Gastroesophageal sphincter (tissue), 4 donors: ENCODE measurements around the gene ADD2. TPM values are rescaled to one million over a fixed set of nuclear protein-coding genes. Genes with fewer than 3 reads are reported as not detected.

Experiments used
- ATAC-seq: fragments of 150-250 bp; one replicate; pipeline ENCODE4 v1.9.1; 2016; ENCODE audit warnings: mild to moderate bottlenecking, moderate library complexity
- H3K27ac ChIP-seq, 4 donors: fragments of 200-600 bp; sonication (generic) in 3 of 4; 1 replicate in 3 of 4; 2 replicates in 1 of 4; pipeline ENCODE4 v1.5.1; 2016 to 2019
- H3K27me3 ChIP-seq: fragments of 200-600 bp; sonication (generic); one replicate; pipeline ENCODE4 v1.5.1; 2019
- H3K36me3 ChIP-seq, 2 donors: fragments of 200-600 bp; sonication (generic); one replicate each; pipeline ENCODE4 v1.5.1; 2019; ENCODE audit warnings: control low read depth in 1 of 2
- H3K4me1 ChIP-seq, 3 donors: fragments of 200-600 bp; sonication (generic); 1 replicate in 2 of 3; 2 replicates in 1 of 3; pipeline ENCODE4 v1.5.1; 2016 to 2019; ENCODE audit warnings: control low read depth in 2 of 3
- H3K4me3 ChIP-seq, 2 donors: fragments of 200-600 bp; sonication (generic); one replicate each; pipeline ENCODE4 v1.5.1; 2019; ENCODE audit warnings: mild to moderate bottlenecking in 1 of 2, moderate library complexity in 1 of 2
- H3K9me3 ChIP-seq, 3 donors: fragments of 200-600 bp; sonication (generic); one replicate each; pipeline ENCODE4 v1.5.1; 2017 to 2019; ENCODE audit warnings: control low read depth in 2 of 3
- EP300 ChIP-seq: sonication (generic); formaldehyde crosslinking; IDR thresholded peaks from one replicate; pipeline ENCODE4 v1.6.1; 2017; ENCODE audit warnings: antibody characterized with exemption, mild to moderate bottlenecking
- POLR2A ChIP-seq, 2 donors: fragments of 450-650 bp; IDR thresholded peaks; one replicate each; pipeline ENCODE4 v1.6.1; 2017; ENCODE audit warnings: antibody characterized with exemption in 2 of 2, mild to moderate bottlenecking in 2 of 2, moderate library complexity in 1 of 2
- POLR2AphosphoS5 ChIP-seq: sonication (generic); formaldehyde crosslinking; IDR thresholded peaks from one replicate; pipeline ENCODE4 v1.6.1; 2017; ENCODE audit warnings: antibody characterized with exemption
- WGBS, 2 donors: methylation state at CpG; one replicate each; pipeline ENCODE4 v1.1.5; 2018; ENCODE audit warnings: low coverage in 1 of 2; 5-methylcytosine and 5-hydroxymethylcytosine counted together
- total RNA-seq, 4 donors: library from RNA; depleted of rRNA; stranded (reverse); fragments of >200 nt; gene quantifications; one replicate each; pipeline ENCODE4 v1.1.0, GENCODE V29; 2016
- TF ChIP-seq, protein P1 (sequence below), 4 experiments: fragments of 200-600 bp in 2 of 4; fragments of 450-650 bp in 2 of 4; sonication (generic) in 1 of 4; IDR thresholded peaks; one replicate each; pipeline ENCODE4 v1.5.1; 2017 to 2019; ENCODE audit warnings: antibody characterized with exemption in 4 of 4, mild to moderate bottlenecking in 2 of 4, moderate library complexity in 2 of 4

ADD2 gene
- total RNA-seq, 4 donors from 2014 or later: 2.4 to 7.8 (median 3.6) TPM

DNA sequence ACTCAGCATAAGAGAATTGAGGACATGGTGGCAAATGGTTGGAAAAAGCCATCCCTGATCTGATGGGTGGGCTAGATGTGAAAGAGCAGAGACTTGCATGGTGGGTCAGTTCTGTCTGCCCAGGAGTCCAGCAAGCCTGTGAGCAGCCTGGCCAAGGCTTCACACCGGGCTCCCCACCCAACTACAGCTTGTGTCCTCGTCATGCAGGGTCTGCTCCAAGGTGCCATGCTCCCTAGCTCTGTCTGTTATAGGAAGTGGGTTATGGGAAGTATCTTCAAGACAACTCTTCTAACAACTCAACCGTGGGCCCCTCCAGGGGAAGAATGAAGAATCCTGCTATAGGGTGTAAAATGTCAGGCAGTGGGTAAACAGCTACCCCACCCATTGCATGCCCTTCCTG, 97.4 kb downstream of the ADD2 start:
- Histone ChIP-seq H3K27me3 (peaks cover 9% of the 10 kb centered on the region), H3K36me3 (no peaks in the 10 kb centered on the region), H3K27ac (no peak overlapping the region), H3K4me3 (no peak overlapping the region), H3K4me1 (no peaks in the 10 kb centered on the region), H3K9me3 (no peaks in the 10 kb centered on the region)
- 100% methylated on average over 2 of the region's 3 CpGs; no CpG with 5 or more reads in 1 of the 2 donors for WGBS, 2 donors
- TF ChIP-seq POLR2A (IDR thresholded peaks at IDR 0.05): no peak
- TF ChIP-seq, protein P1, sequence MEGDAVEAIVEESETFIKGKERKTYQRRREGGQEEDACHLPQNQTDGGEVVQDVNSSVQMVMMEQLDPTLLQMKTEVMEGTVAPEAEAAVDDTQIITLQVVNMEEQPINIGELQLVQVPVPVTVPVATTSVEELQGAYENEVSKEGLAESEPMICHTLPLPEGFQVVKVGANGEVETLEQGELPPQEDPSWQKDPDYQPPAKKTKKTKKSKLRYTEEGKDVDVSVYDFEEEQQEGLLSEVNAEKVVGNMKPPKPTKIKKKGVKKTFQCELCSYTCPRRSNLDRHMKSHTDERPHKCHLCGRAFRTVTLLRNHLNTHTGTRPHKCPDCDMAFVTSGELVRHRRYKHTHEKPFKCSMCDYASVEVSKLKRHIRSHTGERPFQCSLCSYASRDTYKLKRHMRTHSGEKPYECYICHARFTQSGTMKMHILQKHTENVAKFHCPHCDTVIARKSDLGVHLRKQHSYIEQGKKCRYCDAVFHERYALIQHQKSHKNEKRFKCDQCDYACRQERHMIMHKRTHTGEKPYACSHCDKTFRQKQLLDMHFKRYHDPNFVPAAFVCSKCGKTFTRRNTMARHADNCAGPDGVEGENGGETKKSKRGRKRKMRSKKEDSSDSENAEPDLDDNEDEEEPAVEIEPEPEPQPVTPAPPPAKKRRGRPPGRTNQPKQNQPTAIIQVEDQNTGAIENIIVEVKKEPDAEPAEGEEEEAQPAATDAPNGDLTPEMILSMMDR (IDR thresholded peaks at IDR 0.05): no peak
- no peak for TF ChIP-seq EP300
- no peak for TF ChIP-seq POLR2AphosphoS5
- ATAC-seq: no peak

DNA sequence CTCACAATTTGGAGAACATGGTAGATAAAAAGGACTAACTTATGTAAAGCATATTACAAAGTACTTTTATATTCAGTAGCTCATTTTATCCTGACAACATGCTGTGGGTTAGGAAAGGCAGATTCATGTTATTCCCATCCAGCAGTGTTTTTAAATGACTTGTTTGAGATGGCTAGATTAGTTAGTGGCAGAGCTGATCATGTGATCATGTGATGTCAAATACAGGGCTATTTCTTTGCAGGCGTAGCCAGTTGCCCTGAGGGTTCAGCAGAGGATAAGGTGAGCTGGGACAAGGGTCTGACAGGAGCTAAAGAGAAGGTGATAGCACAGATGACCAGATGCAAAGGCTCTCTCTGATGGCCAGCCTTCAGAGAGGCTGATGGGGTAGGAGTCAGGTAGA, 97.8 kb downstream of the ADD2 start:
- Histone ChIP-seq H3K4me1 (no peaks in the 10 kb centered on the region), H3K4me3 (no peak overlapping the region), H3K9me3 (no peaks in the 10 kb centered on the region), H3K27ac (no peak overlapping the region), H3K36me3 (no peaks in the 10 kb centered on the region), H3K27me3 (peaks cover 9% of the 10 kb centered on the region)
- WGBS, 2 donors: 90 to 100% methylated on average over 1 of the region's 1 CpG
- ATAC-seq: no peak
- TF ChIP-seq, protein P1 (IDR thresholded peaks at IDR 0.05): no peak
- TF ChIP-seq POLR2AphosphoS5: no peak
- TF ChIP-seq EP300: no peak
- no peak for TF ChIP-seq POLR2A (IDR thresholded peaks at IDR 0.05)

DNA sequence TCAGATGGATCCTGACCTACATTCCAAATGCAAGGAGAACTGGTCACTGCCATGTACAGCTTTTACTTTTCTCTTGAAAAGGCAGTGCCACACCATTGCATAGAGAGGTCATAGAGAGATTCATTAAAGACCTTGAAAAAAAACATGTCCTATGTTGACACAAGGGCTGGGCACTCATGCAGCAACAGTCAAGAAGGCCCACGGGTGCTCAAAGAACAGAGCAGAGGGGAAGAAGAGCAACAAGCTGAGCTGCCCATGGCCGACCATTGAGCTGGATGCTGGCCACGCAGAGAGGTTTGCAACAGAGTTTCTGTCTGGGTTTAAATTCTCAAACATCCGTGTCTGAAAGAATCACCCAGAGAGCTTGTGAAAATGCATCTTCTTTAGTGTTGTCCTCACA, 99.1 kb downstream of the ADD2 start:
- Histone ChIP-seq H3K4me3 (no peak overlapping the region), H3K27ac (no peak overlapping the region), H3K4me1 (no peaks in the 10 kb centered on the region), H3K9me3 (no peaks in the 10 kb centered on the region), H3K27me3 (peaks cover 9% of the 10 kb centered on the region), H3K36me3 (no peaks in the 10 kb centered on the region)
- 56 to 100% methylated on average over 1 to 2 of the region's 4 CpGs for whole genome bisulfite sequencing, 2 donors
- TF ChIP-seq, protein P1 (IDR thresholded peaks at IDR 0.05): no peak
- no peak for TF ChIP-seq EP300
- TF ChIP-seq POLR2AphosphoS5: no peak
- TF ChIP-seq POLR2A (IDR thresholded peaks at IDR 0.05): no peak
- ATAC-seq: no peak

DNA sequence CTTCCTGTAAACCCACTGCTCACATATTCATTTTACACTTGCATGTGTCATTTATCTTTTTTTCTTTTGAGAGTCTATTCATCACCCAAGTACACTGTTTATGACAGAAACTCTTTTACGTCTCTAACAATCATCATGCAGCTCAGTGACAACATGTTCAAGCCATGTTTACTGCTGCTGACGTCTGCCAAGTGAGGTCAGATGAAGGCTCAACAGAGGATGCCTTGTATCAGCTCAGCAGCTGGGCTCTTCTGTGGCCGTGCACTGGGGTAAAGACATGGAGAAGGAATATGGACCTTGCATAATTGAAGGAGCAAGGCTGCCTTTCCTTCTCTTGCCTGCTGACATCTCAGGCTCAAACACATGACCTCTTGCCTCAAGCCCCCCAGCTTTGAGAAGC, 99.6 kb downstream of the ADD2 start:
- no peak for ATAC-seq
- Histone ChIP-seq H3K27me3 (peaks cover 9% of the 10 kb centered on the region), H3K36me3 (no peaks in the 10 kb centered on the region), H3K27ac (no peak overlapping the region), H3K4me3 (no peak overlapping the region), H3K4me1 (no peaks in the 10 kb centered on the region), H3K9me3 (no peaks in the 10 kb centered on the region)
- TF ChIP-seq, protein P1 (IDR thresholded peaks at IDR 0.05): no peak
- TF ChIP-seq POLR2A (IDR thresholded peaks at IDR 0.05) (no peak), POLR2AphosphoS5 (no peak), EP300 (no peak)
- WGBS, 2 donors: 38 to 66% methylated on average over 1 to 3 of the region's 3 CpGs

DNA sequence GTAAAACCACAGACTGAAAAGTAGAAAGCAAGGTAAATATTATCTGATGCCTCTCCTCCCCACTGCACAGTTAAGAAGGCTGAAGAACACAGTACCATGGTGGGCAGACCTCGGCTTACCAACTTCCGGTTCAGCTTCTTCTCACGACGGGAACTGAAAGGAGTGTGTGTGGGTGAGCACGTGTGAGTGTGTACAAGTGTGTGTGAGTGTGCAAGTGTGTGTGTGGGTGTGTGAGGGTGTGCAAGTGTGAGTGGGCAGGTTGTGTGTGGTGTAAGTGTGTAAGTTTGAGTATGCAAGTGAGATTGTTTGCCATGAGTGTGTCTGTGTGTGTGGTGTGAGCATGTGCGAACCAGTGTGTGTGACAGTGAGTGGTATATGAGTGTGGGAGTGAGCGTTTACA, 103.5 kb downstream of the ADD2 start:
- WGBS, 2 donors: 79 to 92% methylated on average over 7 of the region's 7 CpGs
- no peak for TF ChIP-seq EP300
- TF ChIP-seq, protein P1 (IDR thresholded peaks at IDR 0.05): no peak
- no peak for TF ChIP-seq POLR2AphosphoS5
- no peak for TF ChIP-seq POLR2A (IDR thresholded peaks at IDR 0.05)
- Histone ChIP-seq H3K4me1 (no peaks in the 10 kb centered on the region), H3K9me3 (no peaks in the 10 kb centered on the region), H3K27me3 (peaks cover 9% of the 10 kb centered on the region), H3K36me3 (no peaks in the 10 kb centered on the region), H3K4me3 (no peak overlapping the region), H3K27ac (no peak overlapping the region)
- no peak for ATAC-seq
